ENCODE measurements around the gene THOC7.

Gene THOC7

DNA sequence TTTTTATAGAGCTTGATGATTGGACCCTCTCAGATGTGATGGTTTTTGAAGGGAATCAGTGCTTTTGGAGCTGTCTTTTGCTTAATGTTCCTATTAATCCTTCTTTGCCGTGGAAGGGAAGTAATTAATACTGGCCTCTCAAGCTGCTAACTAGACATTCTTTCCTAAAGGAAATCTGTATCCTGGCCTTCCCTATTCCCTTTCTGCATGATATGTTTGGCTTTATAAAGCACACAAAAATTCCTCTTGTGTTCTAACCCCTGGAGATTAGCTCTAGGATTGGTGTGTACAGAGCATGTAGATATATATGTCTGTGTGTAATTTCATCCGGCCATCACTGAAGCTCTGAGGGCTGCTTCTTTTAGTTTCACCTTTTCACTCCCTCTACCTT is 7.0 kb upstream of the THOC7 start:
- no peak for FAIRE-seq
- DNase-seq (ENCODE audit: insufficient read length, low spot score), result no peak
- TF ChIP-seq, protein P1, sequence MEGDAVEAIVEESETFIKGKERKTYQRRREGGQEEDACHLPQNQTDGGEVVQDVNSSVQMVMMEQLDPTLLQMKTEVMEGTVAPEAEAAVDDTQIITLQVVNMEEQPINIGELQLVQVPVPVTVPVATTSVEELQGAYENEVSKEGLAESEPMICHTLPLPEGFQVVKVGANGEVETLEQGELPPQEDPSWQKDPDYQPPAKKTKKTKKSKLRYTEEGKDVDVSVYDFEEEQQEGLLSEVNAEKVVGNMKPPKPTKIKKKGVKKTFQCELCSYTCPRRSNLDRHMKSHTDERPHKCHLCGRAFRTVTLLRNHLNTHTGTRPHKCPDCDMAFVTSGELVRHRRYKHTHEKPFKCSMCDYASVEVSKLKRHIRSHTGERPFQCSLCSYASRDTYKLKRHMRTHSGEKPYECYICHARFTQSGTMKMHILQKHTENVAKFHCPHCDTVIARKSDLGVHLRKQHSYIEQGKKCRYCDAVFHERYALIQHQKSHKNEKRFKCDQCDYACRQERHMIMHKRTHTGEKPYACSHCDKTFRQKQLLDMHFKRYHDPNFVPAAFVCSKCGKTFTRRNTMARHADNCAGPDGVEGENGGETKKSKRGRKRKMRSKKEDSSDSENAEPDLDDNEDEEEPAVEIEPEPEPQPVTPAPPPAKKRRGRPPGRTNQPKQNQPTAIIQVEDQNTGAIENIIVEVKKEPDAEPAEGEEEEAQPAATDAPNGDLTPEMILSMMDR (IDR thresholded peaks at IDR 0.05; ENCODE audit: insufficient read depth, missing control alignments), result no peak

DNA sequence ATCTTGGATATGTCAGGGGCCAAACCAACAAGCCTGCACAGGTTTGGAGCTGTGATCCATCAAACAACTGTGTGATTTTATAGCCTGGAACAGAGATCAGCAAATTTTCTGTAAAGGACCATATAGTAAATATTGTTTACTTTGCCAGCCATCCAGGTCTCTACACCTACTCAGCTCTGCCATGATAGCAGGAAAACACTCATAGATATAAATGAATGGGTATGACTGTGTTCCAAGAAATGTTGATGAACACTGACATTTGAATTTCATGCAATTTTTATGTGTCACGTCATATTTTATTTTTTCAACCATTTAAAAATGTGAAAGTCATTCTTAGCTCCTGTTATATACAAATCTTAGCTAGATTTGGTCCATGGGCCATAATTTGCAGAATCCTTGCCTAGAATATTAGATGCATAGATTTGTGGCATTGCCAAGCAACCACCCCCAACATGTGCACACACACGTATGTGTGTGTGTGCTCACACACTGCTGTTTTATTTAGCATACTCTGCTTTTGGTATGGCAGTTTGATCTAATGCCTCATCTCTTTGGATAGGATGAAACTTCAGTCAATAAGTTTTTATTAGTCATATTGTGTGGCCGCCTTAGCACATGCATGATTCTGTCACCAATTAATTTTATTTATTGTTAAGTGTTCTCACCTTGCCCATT is 6.5 kb upstream of the THOC7 start:
- DNase-seq (ENCODE audit: insufficient read length, low spot score) (no peak), FAIRE-seq (no peak)
- TF ChIP-seq, protein P1 (IDR thresholded peaks at IDR 0.05; ENCODE audit: insufficient read depth, missing control alignments), result no peak

DNA sequence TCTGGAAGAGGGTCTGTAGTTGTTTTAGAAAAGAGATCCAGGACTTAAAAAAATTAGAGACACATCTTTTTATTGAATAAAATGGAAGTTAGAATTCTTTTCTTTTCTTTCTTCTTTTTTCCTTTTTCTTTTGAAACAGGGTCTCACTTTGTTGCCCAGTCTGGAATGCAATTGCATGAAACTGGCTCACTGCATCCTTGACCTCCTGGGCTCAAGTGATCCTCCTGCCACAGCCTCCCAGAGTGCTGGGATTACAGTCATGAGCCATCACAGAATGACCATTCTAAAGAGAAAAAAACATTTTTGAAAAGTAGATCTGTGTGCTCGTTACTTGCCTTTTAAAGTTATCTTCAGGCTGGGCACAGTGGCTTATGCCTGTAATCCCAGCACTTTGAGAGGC is 3.6 kb upstream of the THOC7 start:
- FAIRE-seq, result no peak
- TF ChIP-seq, protein P1 (IDR thresholded peaks at IDR 0.05; ENCODE audit: insufficient read depth, missing control alignments), result no peak

DNA sequence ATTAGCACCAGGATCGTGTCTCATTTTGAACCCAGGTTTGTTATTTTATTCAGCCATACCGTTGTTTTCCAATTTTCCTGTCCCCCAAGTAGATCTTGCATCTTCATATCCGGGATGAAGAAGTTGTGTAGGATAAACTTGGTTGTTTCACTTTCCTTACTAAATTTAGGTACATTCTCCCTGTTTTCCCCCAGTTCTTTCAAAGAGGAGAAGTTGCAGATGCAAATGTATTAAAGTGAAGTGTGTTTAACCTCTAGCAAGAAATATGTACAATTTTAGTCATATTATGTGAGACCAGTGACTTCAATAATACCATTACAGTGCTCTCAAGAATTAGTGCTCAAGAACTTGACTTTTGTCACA is 1.3 kb upstream of the THOC7 start:
- TF ChIP-seq, protein P1 (IDR thresholded peaks at IDR 0.05; ENCODE audit: insufficient read depth, missing control alignments), result no peak
- FAIRE-seq (peak; percentile 92), DNase-seq (ENCODE audit: insufficient read length, low spot score) (no peak)

More for the DNA sequence above, 3.6 kb upstream of the THOC7 start:
- no peak for DNase-seq (ENCODE audit: insufficient read length, low spot score)

DNA sequence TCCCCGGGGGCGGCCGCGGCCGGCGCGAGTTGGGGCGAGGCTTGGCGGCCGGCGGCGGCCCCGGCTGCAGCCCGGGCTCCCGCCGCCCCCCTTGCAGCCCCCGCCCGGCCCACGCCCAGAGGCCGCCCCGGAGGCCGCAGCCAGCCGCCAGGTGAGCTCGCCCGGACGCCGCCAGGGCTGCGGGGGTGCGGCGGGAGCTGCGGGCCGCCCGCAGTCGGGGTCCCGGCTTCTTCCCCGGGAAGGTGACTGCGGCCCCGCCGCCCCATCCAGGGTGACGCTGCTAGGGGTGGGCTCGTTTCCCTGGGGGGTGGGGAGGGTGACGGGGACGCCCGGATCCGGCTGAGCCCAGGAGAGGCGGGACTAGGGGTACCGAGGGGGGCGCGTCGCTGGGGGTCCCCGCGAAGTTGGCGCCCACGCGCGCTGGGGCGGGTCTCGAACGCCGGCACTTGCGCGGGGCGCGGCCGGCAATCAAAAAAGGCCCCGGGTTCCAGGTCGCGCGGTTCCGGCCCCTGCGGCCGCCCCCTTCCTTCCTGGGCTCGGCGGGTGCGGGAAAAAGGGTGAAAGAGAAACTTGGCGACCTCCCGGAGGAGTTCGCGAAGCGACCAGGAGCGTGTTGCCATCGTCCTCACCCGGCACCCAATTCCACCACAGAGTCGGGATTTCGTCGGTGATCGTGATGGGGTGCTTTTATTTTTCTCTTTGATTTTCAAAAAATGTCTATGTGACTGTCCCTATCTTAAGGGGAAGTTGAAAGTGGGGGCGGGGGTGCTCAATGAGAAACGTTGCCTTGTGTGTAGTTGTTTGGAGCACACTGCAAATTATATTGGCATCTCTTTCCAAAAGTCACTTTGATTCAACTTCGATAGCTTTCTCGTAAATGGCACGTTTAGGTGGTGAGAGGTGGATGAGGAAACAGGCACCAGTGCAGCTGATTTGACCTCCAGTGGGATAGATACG is 681 bp upstream of the THOC7 start:
- DNase-seq (ENCODE audit: insufficient read length, low spot score), result peak; percentile 35
- no peak for FAIRE-seq
- TF ChIP-seq, protein P1 (IDR thresholded peaks at IDR 0.05; ENCODE audit: insufficient read depth, missing control alignments), result no peak

DNA sequence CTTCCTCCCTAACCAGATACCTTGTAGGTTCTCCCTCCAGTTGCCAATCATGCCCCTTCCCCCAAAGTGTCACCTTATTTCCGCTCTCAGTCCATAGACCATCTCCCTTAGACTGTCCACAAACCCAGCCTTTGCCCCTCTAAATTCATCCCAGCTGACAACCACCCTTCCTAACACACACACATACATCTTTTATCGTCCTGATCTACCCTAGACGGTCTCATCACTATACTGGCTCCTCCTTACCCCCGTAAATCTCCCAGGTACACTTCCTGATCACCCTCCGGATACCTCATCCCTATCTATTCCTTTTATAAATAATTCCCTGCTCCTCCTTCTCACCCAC is 828 bp downstream of the THOC7 start:
- TF ChIP-seq, protein P1 (IDR thresholded peaks at IDR 0.05; ENCODE audit: insufficient read depth, missing control alignments), result no peak
- DNase-seq (ENCODE audit: insufficient read length, low spot score) (no peak), FAIRE-seq (no peak)

DNA sequence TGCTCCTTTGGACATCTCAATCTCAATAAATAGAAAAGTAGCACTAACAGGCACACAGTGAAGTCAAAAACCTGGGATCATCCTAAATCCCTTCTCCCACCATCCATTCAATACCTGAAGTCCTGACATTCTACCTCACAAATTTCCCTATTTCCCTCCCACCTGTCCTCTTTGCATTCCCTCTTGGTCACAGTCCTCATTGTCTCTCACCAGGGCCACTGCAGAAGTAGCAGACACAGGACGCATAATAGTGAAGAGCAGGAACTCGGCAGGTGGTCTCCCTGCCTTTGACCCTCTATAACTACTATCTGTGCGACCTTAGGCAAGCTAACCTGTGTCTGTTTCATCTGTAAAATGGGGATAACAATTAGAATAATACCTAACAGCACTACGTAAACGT is 2.3 kb downstream of the THOC7 start:
- FAIRE-seq (no peak), DNase-seq (ENCODE audit: insufficient read length, low spot score) (no peak)
- TF ChIP-seq, protein P1 (IDR thresholded peaks at IDR 0.05; ENCODE audit: insufficient read depth, missing control alignments), result no peak
